ENCODE data around the gene SPAG16.

SPAG16 gene

GRCh38 chr2:213789940-213790339 is 505.7 kb downstream of the SPAG16 start:
- TF ChIP-seq, protein P1, sequence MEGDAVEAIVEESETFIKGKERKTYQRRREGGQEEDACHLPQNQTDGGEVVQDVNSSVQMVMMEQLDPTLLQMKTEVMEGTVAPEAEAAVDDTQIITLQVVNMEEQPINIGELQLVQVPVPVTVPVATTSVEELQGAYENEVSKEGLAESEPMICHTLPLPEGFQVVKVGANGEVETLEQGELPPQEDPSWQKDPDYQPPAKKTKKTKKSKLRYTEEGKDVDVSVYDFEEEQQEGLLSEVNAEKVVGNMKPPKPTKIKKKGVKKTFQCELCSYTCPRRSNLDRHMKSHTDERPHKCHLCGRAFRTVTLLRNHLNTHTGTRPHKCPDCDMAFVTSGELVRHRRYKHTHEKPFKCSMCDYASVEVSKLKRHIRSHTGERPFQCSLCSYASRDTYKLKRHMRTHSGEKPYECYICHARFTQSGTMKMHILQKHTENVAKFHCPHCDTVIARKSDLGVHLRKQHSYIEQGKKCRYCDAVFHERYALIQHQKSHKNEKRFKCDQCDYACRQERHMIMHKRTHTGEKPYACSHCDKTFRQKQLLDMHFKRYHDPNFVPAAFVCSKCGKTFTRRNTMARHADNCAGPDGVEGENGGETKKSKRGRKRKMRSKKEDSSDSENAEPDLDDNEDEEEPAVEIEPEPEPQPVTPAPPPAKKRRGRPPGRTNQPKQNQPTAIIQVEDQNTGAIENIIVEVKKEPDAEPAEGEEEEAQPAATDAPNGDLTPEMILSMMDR (IDR thresholded peaks at IDR 0.05; ENCODE audit: extremely low read depth, insufficient read depth, missing control alignments) = no peak
- no peak for DNase-seq (ENCODE audit: low spot score)
- in situ Hi-C loops (cut with MboI; ENCODE audit: low pct_unique_long_range_greater_than_20kb, low sequenced_read_pairs, unreplicated experiment) = no loop called here

GRCh38 chr2:213792045-213792444 is 507.8 kb downstream of the SPAG16 start:
- in situ Hi-C loops (cut with MboI; ENCODE audit: low pct_unique_long_range_greater_than_20kb, low sequenced_read_pairs, unreplicated experiment) = no loop called here
- DNase-seq (ENCODE audit: low spot score) = no peak
- TF ChIP-seq, protein P1 (IDR thresholded peaks at IDR 0.05; ENCODE audit: extremely low read depth, insufficient read depth, missing control alignments) = no peak

GRCh38 chr2:213806125-213806726 is 522.0 kb downstream of the SPAG16 start:
- TF ChIP-seq, protein P1 (IDR thresholded peaks at IDR 0.05; ENCODE audit: extremely low read depth, insufficient read depth, missing control alignments) = peak; percentile 39
- peak; percentile 7 for DNase-seq (ENCODE audit: low spot score)
- in situ Hi-C loops (cut with MboI; ENCODE audit: low pct_unique_long_range_greater_than_20kb, low sequenced_read_pairs, unreplicated experiment) = no loop called here

DNA sequence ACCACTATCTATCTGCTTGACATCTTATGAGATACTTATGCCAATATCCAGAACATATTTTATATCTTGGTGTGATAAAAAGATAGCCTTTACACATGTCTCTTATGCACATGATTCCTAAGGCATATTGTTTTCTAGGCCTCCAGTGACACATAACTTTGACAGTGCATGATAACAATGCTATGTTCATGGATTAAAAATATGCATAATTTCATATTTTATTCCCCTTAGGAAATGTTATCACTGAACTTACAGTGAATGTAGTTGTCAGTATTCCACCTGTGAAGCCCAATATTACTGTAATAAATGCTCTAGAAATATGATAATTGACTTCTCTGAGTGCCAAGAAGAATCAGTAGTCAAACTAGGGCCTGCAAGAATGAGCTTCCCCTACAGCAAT is 532.3 kb downstream of the SPAG16 start:
- no peak for DNase-seq (ENCODE audit: low spot score)
- in situ Hi-C loops (cut with MboI; ENCODE audit: low pct_unique_long_range_greater_than_20kb, low sequenced_read_pairs, unreplicated experiment) = no loop called here
- TF ChIP-seq, protein P1 (IDR thresholded peaks at IDR 0.05; ENCODE audit: extremely low read depth, insufficient read depth, missing control alignments) = no peak

DNA sequence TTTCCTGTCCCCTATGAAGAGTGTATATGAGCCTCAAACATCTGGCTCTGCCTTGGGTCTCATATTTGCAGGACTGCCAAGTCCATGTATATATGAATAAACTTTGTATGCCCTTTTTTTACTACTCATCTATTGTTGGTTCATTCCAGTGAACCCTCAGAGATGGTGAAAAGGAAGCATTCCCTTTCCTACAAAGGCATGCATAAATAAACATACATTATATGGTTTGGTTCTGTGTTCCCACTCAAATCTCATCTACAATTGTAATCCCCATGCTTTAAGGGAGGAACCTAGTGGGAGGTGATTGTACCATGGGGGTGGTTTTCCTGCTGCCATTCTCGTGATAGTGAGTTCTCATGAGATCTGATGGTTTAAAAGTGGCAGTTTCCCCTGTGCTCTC is 534.2 kb downstream of the SPAG16 start:
- in situ Hi-C loops (cut with MboI; ENCODE audit: low pct_unique_long_range_greater_than_20kb, low sequenced_read_pairs, unreplicated experiment) = no loop called here
- TF ChIP-seq, protein P1 (IDR thresholded peaks at IDR 0.05; ENCODE audit: extremely low read depth, insufficient read depth, missing control alignments) = no peak

DNA sequence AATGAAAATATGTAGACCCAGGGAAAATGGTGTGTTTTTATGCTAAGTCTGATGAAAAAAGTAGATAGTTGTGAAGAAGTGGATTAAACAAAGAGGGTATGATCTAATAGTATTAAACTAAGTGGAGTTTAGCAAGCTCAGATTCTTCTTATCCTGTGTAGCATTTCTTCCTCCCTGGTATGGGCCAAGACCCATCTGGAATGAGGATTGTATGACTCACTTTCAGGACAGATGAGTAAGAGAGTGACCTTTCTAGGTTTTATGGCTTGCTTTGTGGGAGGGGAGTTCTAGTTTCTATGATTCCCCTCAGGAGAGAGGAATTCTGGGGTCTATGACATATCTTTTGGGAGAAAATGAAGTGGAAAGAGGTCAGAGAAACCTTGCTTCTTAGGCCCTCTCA is 550.1 kb downstream of the SPAG16 start:
- DNase-seq (ENCODE audit: low spot score) = no peak
- TF ChIP-seq, protein P1 (IDR thresholded peaks at IDR 0.05; ENCODE audit: extremely low read depth, insufficient read depth, missing control alignments) = no peak
- in situ Hi-C loops (cut with MboI; ENCODE audit: low pct_unique_long_range_greater_than_20kb, low sequenced_read_pairs, unreplicated experiment) = no loop called here

More for the DNA sequence above, 534.2 kb downstream of the SPAG16 start:
- no peak for DNase-seq (ENCODE audit: low spot score)

All from GM13977 (cell line).